22Rv1 (cell line): ENCODE results near the gene LTA.

Source experiments
- H3K27ac ChIP-seq: fragments of 450-650 bp; 2 replicates; pipeline ENCODE4 v1.5.1; 2017
- CTCF ChIP-seq: fragments of 450-650 bp; IDR thresholded peaks from 2 replicates; pipeline ENCODE4 v1.5.1; 2017; ENCODE audit warnings: mild to moderate bottlenecking
- ZFX ChIP-seq: fragments of 450-650 bp; IDR thresholded peaks from 2 replicates; pipeline ENCODE4 v1.6.1; 2017; ENCODE audit warnings: antibody characterized with exemption, borderline replicate concordance

Gene LTA

DNA sequence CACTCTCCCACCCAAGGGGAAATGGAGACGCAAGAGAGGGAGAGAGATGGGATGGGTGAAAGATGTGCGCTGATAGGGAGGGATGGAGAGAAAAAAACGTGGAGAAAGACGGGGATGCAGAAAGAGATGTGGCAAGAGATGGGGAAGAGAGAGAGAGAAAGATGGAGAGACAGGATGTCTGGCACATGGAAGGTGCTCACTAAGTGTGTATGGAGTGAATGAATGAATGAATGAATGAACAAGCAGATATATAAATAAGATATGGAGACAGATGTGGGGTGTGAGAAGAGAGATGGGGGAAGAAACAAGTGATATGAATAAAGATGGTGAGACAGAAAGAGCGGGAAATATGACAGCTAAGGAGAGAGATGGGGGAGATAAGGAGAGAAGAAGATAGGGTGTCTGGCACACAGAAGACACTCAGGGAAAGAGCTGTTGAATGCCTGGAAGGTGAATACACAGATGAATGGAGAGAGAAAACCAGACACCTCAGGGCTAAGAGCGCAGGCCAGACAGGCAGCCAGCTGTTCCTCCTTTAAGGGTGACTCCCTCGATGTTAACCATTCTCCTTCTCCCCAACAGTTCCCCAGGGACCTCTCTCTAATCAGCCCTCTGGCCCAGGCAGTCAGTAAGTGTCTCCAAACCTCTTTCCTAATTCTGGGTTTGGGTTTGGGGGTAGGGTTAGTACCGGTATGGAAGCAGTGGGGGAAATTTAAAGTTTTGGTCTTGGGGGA lies 4.0 kb downstream of the LTA start:
- H3K27ac ChIP-seq: no peak overlapping the region
- TF ChIP-seq CTCF (no peak), ZFX (no peak)

- TF ChIP-seq CTCF (no peak), ZFX (no peak)
- H3K27ac ChIP-seq: no peak overlapping the region
Measured at GRCh38 chr6:31576897-31577578, 4.9 kb downstream of the LTA start.

DNA sequence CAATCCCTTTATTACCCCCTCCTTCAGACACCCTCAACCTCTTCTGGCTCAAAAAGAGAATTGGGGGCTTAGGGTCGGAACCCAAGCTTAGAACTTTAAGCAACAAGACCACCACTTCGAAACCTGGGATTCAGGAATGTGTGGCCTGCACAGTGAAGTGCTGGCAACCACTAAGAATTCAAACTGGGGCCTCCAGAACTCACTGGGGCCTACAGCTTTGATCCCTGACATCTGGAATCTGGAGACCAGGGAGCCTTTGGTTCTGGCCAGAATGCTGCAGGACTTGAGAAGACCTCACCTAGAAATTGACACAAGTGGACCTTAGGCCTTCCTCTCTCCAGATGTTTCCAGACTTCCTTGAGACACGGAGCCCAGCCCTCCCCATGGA lies 5.5 kb downstream of the LTA start:
- H3K27ac ChIP-seq: no peak overlapping the region
- TF ChIP-seq ZFX (no peak), CTCF (no peak)

- H3K27ac ChIP-seq: no peak overlapping the region
Measured at GRCh38 chr6:31578184-31579118, 6.4 kb downstream of the LTA start.

GRCh38 chr6:31579119-31579505 lies 7.0 kb downstream of the LTA start:
- H3K27ac ChIP-seq: no peak overlapping the region
- no peak for TF ChIP-seq ZFX
- TF ChIP-seq CTCF: no peak

More at GRCh38 chr6:31578184-31579118, 6.4 kb downstream of the LTA start:
- TF ChIP-seq CTCF (no peak), ZFX (no peak)

- TF ChIP-seq CTCF: no peak
- TF ChIP-seq ZFX: no peak
- no peak overlapping the region for H3K27ac ChIP-seq
Measured at GRCh38 chr6:31579546-31580437, 7.7 kb downstream of the LTA start.
